PC-3 (cell line): ENCODE results near the gene ECE1. TPM values are rescaled to one million over a fixed set of nuclear protein-coding genes. Genes with fewer than 3 reads are reported as not detected.

Source experiments
- ATAC-seq: fragments of 200-7000 bp; cut with Tn5 transposase; 2 replicates; pipeline ENCODE4 v1.9.1; 2020; ENCODE audit warnings: mild to moderate bottlenecking, moderate library complexity
- BruUV-seq: library from RNA; stranded (reverse); fragments of 400-500 nt; replicated peaks from 2 replicates; lab custom pipeline; 2021; lab: Mats Ljungman, UMichigan
- CTCF ChIA-PET: fragments of 300-600 bp; sonication (Branson Sonifier 250); formaldehyde crosslinking; loops from one replicate; lab custom pipeline; 2022; ENCODE audit warnings: antibody characterized with exemption; lab: Charles Lee
- POLR2A ChIA-PET: fragments of 300-600 bp; sonication (Branson Sonifier 250); formaldehyde crosslinking; loops from one replicate; lab custom pipeline; 2022; ENCODE audit warnings: antibody characterized with exemption; ENCODE audit not compliant: unreplicated experiment; lab: Charles Lee
- DNase-seq: peaks from one replicate; pipeline ENCODE4 v3.0.0-alpha.2; 2015
- H2AFZ ChIP-seq: fragments of 300-600 bp; sonication (generic); 2 replicates; pipeline ENCODE4 v1.6.0; 2016; ENCODE audit warnings: antibody characterized with exemption, low read length
- H3F3A ChIP-seq: fragments of 300-600 bp; sonication (generic); one replicate; pipeline ENCODE4 v1.6.0; 2017; ENCODE audit warnings: antibody characterized with exemption, low read length, control low read depth, mild to moderate bottlenecking; ENCODE audit not compliant: unreplicated experiment
- H3K27ac ChIP-seq: fragments of 300-600 bp; sonication (generic); 2 replicates; pipeline ENCODE4 v1.5.1; 2016; ENCODE audit warnings: mild to moderate bottlenecking, low read length
- H3K27me3 ChIP-seq: fragments of 300-600 bp; sonication (generic); 2 replicates; pipeline ENCODE4 v1.6.1; 2016; ENCODE audit warnings: low read length, mixed read lengths
- H3K36me3 ChIP-seq: fragments of 300-600 bp; sonication (generic); 2 replicates; pipeline ENCODE4 v1.6.1; 2016; ENCODE audit warnings: low read depth, mixed run types, low read length, mixed read lengths
- H3K4me1 ChIP-seq: fragments of 300-600 bp; sonication (generic); 2 replicates; pipeline ENCODE4 v1.5.1; 2016; ENCODE audit warnings: low read length; ENCODE audit not compliant: insufficient read depth
- H3K4me2 ChIP-seq: fragments of 300-600 bp; sonication (generic); 2 replicates; pipeline ENCODE4 v1.6.0; 2016; ENCODE audit warnings: low read length
- H3K4me3 ChIP-seq: fragments of 300-600 bp; sonication (generic); 2 replicates; pipeline ENCODE4 v1.5.1; 2016; ENCODE audit warnings: mild to moderate bottlenecking, low read length, mixed read lengths
- H3K79me2 ChIP-seq: fragments of 300-600 bp; sonication (generic); 2 replicates; pipeline ENCODE4 v1.6.1; 2017; ENCODE audit warnings: low read length, mixed read lengths
- H3K9ac ChIP-seq: fragments of 300-600 bp; sonication (generic); 2 replicates; pipeline ENCODE4 v1.6.0; 2016; ENCODE audit warnings: mild to moderate bottlenecking, low read length
- H3K9me2 ChIP-seq: fragments of 300-600 bp; sonication (generic); replicated peaks from 2 replicates; pipeline ENCODE4 v1.6.1; 2016; ENCODE audit warnings: mixed run types, low read length, mixed read lengths
- H3K9me3 ChIP-seq: fragments of 300-600 bp; sonication (generic); 2 replicates; pipeline ENCODE4 v1.6.1; 2016; ENCODE audit warnings: low read length, mixed read lengths
- H4K20me1 ChIP-seq: fragments of 300-600 bp; sonication (generic); 2 replicates; pipeline ENCODE4 v1.6.1; 2016; ENCODE audit warnings: low read length, mixed read lengths
- CTCF ChIP-seq: fragments of 300-600 bp; sonication (generic); conservative IDR thresholded peaks from 2 replicates; pipeline ENCODE4 v1.5.1; 2017; ENCODE audit warnings: antibody characterized with exemption, low read depth, mild to moderate bottlenecking, low read length
- EZH2 ChIP-seq: fragments of 300-600 bp; sonication (generic); IDR thresholded peaks from one replicate; pipeline ENCODE4 v1.6.1; 2017; ENCODE audit warnings: antibody characterized with exemption, mild to moderate bottlenecking, low read length; ENCODE audit not compliant: unreplicated experiment
- EZH2phosphoT487 ChIP-seq: fragments of 300-600 bp; sonication (generic); IDR thresholded peaks from 2 replicates; pipeline ENCODE4 v1.6.1; 2018; ENCODE audit warnings: mild to moderate bottlenecking, antibody characterized with exemption, low read length, borderline replicate concordance
- intact Hi-C: fragments of 100-400 bp; cut with micrococcal nuclease; formaldehyde crosslinking; loops from 2 replicates; pipeline ENCODE4 v1.9.0; 2023
- total RNA-seq: library from RNA; depleted of rRNA; stranded (reverse); fragments of >200 nt; gene quantifications from 2 replicates; pipeline ENCODE4 v1.2.3, GENCODE V29; 2014

Gene ECE1
- total RNA-seq, 1 experiment from 2014 or later = 86.8 TPM

GRCh38 chr1:21332554-21333311, 42.5 kb upstream of the ECE1 start:
- BruUV-seq = no TSS peak
- H3K4me1 ChIP-seq = peaks cover 61% of the 10 kb centered on the region
- POLR2A ChIA-PET = no interaction called here

GRCh38 chr1:21331752-21332478, 41.7 kb upstream of the ECE1 start:
- Histone ChIP-seq H3K36me3 (peaks cover 4% of the 10 kb centered on the region; the same call in 1 of the 2 replicates), H2AFZ (no peak overlapping the region), H3K27me3 (no peaks in the 10 kb centered on the region), H4K20me1 (no peaks in the 10 kb centered on the region), H3K79me2 (peaks cover 71% of the 10 kb centered on the region), H3K9me2 (no peaks in the 10 kb centered on the region), H3K9me3 (no peaks in the 10 kb centered on the region), H3K4me3 (no peak overlapping the region), H3K4me1 (peaks cover 55% of the 10 kb centered on the region), H3K9ac (no peak overlapping the region), H3K27ac (no peak overlapping the region), H3F3A (no peaks in the 10 kb centered on the region), H3K4me2 (no peak overlapping the region)
- intact Hi-C loops = loop anchor here (5.0 kb wide), 1 partner anchor 40 kb away; the partner anchor contains the start of gene ECE1
- no peak for ATAC-seq
- CTCF ChIA-PET = no interaction called here
- no TSS peak for BruUV-seq
- no peak for DNase-seq
- POLR2A ChIA-PET = no interaction called here
- TF ChIP-seq CTCF (no peak), EZH2 (no peak), EZH2phosphoT487 (no peak)

More at GRCh38 chr1:21332554-21333311, 42.5 kb upstream of the ECE1 start:
- Histone ChIP-seq H3K27ac (no peak overlapping the region), H4K20me1 (no peaks in the 10 kb centered on the region), H3K27me3 (no peaks in the 10 kb centered on the region), H3F3A (no peaks in the 10 kb centered on the region), H3K9me3 (no peaks in the 10 kb centered on the region), H3K79me2 (peaks cover 71% of the 10 kb centered on the region), H3K4me3 (no peak overlapping the region), H3K9me2 (no peaks in the 10 kb centered on the region), H2AFZ (no peak overlapping the region), H3K4me2 (no peak overlapping the region), H3K36me3 (peaks cover 4% of the 10 kb centered on the region; the same call in 1 of the 2 replicates), H3K9ac (no peak overlapping the region)
- intact Hi-C loops = loop anchor here (5.0 kb wide), 1 partner anchor 40 kb away; the partner anchor contains the start of gene ECE1
- TF ChIP-seq EZH2phosphoT487 (no peak), CTCF (no peak), EZH2 (no peak)
- DNase-seq (no peak), ATAC-seq (no peak)
- CTCF ChIA-PET = no interaction called here
